Common myeloid progenitor, CD34-positive (primary cell): ENCODE data around the gene SST.
"Not testable (repeated sequence)": the region's sequence is repeated elsewhere in the genome, so short reads cannot be mapped to it uniquely, and the experiment has no call there.

ENCODE experiments used
- CTCF ChIA-PET: fragments of 350-600 bp; sonication (Branson Sonifier 250); formaldehyde crosslinking; loops from one replicate; lab custom pipeline; 2021; ENCODE audit warnings: antibody characterized with exemption; lab: Charles Lee
- POLR2A ChIA-PET: fragments of 350-600 bp; sonication (Branson Sonifier 250); formaldehyde crosslinking; loops from one replicate; lab custom pipeline; 2021; ENCODE audit warnings: antibody characterized with exemption; lab: Charles Lee
- DNase-seq, 3 donors: peaks; one replicate each; pipeline versions ENCODE4 v3.0.0 to v3.0.0-alpha.2; 2013
- H3K27ac ChIP-seq, 2 experiments: 1 replicate in 1 of 2; 2 replicates in 1 of 2; pipeline ENCODE4 v1.7.0; 2013; ENCODE audit warnings: inconsistent platforms in 2 of 2, low read length in 2 of 2, mild to moderate bottlenecking in 2 of 2, low read depth in 1 of 2, moderate library complexity in 1 of 2; ENCODE audit not compliant: severe bottlenecking in 2 of 2, insufficient read depth in 1 of 2, poor library complexity in 1 of 2
- H3K27me3 ChIP-seq, 5 experiments: replicated peaks in 2 of 5; 1 replicate in 3 of 5; 2 replicates in 2 of 5; pipeline versions ENCODE4 v1.6.1 to v1.7.0; 2013; ENCODE audit warnings: low read length in 4 of 5, mild to moderate bottlenecking in 2 of 5, moderate library complexity in 2 of 5, inconsistent platforms in 1 of 5; ENCODE audit not compliant: insufficient read depth in 5 of 5, control insufficient read depth in 4 of 5
- H3K36me3 ChIP-seq, 4 experiments: 1 replicate in 2 of 4; 2 replicates in 2 of 4; pipeline versions ENCODE4 v1.6.1 to v1.7.0; 2013; ENCODE audit warnings: low read length in 3 of 4, control low read depth in 1 of 4, mild to moderate bottlenecking in 1 of 4; ENCODE audit not compliant: control insufficient read depth in 4 of 4, insufficient read depth in 4 of 4
- H3K4me1 ChIP-seq, 4 experiments: 1 replicate in 3 of 4; 2 replicates in 1 of 4; pipeline versions ENCODE4 v1.6.1 to v1.7.1; 2013; ENCODE audit warnings: low read length in 3 of 4, mild to moderate bottlenecking in 3 of 4, control low read depth in 1 of 4, inconsistent platforms in 1 of 4, moderate library complexity in 1 of 4; ENCODE audit not compliant: control insufficient read depth in 4 of 4, insufficient read depth in 4 of 4; ENCODE audit errors: control extremely low read depth in 1 of 4
- H3K4me3 ChIP-seq, 7 experiments: 1 replicate in 4 of 7; 2 replicates in 3 of 7; pipeline versions ENCODE4 v1.5.1 to v1.7.0; 2013; ENCODE audit warnings: mild to moderate bottlenecking in 7 of 7, low read length in 6 of 7, moderate library complexity in 6 of 7, inconsistent platforms in 2 of 7, low read depth in 2 of 7, control low read depth in 1 of 7; ENCODE audit not compliant: insufficient read depth in 4 of 7, control insufficient read depth in 1 of 7; ENCODE audit errors: extremely low read depth in 1 of 7
- H3K9me3 ChIP-seq, 5 experiments: 1 replicate in 4 of 5; 2 replicates in 1 of 5; pipeline versions ENCODE4 v1.6.1 to v1.7.1; 2013; ENCODE audit warnings: low read length in 4 of 5, mild to moderate bottlenecking in 2 of 5, inconsistent platforms in 1 of 5, low read depth in 1 of 5, moderate library complexity in 1 of 5; ENCODE audit not compliant: control insufficient read depth in 4 of 5, insufficient read depth in 2 of 5; ENCODE audit errors: control extremely low read depth in 1 of 5
- WGBS: methylation state at CpG from one replicate; pipeline ENCODE4 v1.1.5; 2013; ENCODE audit not compliant: insufficient coverage; 5-methylcytosine and 5-hydroxymethylcytosine counted together

SST gene

GRCh38 chr3:187684880-187685279 lies 14.7 kb upstream of the SST start:
- DNase-seq, result peak in 2 of 3 donors; percentile 30 to 34
- H3K4me1 ChIP-seq, result no peaks in the 10 kb centered on the region
- H3K27me3 ChIP-seq, result peaks cover 0 to 3% (median 3%) of the 10 kb centered on the region in 5 experiments
- H3K9me3 ChIP-seq, result peaks cover 0 to 10% (median 0%) of the 10 kb centered on the region in 5 experiments
- ChIA-PET CTCF (interaction anchor here (1.4 to 14.6 kb wide), 2 partner anchors 9 to 361 kb away, joined by 3 to 376 read pairs; no protein-coding TSS in a partner anchor), POLR2A (no interaction called here)
- no CpG with 5 or more reads among the region's 2 CpGs for WGBS
- H3K4me3 ChIP-seq, result no peak overlapping the region
- no peak overlapping the region for H3K27ac ChIP-seq
- H3K36me3 ChIP-seq, result no peaks in the 10 kb centered on the region

GRCh38 chr3:187684444-187684843 lies 14.2 kb upstream of the SST start:
- no peak overlapping the region for H3K4me3 ChIP-seq
- ChIA-PET CTCF (interaction anchor here (1.4 to 14.6 kb wide), 3 partner anchors 9 to 360 kb away, joined by 3 to 376 read pairs (median 43); partner anchors contain the start of gene SST), POLR2A (no interaction called here)
- peaks cover 0 to 10% (median 0%) of the 10 kb centered on the region in 5 experiments for H3K9me3 ChIP-seq
- no CpG with 5 or more reads among the region's 1 CpG for WGBS
- H3K27me3 ChIP-seq, result peaks cover 0 to 3% (median 1%) of the 10 kb centered on the region in 5 experiments
- no peaks in the 10 kb centered on the region for H3K36me3 ChIP-seq
- H3K4me1 ChIP-seq, result no peaks in the 10 kb centered on the region
- no peak for DNase-seq
- H3K27ac ChIP-seq, result no peak overlapping the region

GRCh38 chr3:187681756-187682155 lies 11.6 kb upstream of the SST start:
- CTCF ChIA-PET, result interaction anchor here (0.8 to 14.6 kb wide), 11 partner anchors 11 to 463 kb away, joined by 3 to 376 read pairs (median 4); partner anchors contain the start of gene SST
- peaks cover 0 to 10% (median 0%) of the 10 kb centered on the region in 5 experiments for H3K9me3 ChIP-seq
- H3K4me1 ChIP-seq, POLR2A ChIA-PET, H3K27ac ChIP-seq, H3K4me3 ChIP-seq, DNase-seq, H3K36me3 ChIP-seq, H3K27me3 ChIP-seq: not testable (repeated sequence)
- 93% methylated on average over 5 of the region's 11 CpGs for WGBS

GRCh38 chr3:187679638-187680396 lies 9.6 kb upstream of the SST start:
- Histone ChIP-seq H3K4me1 (no peaks in the 10 kb centered on the region), H3K36me3 (no peaks in the 10 kb centered on the region), H3K9me3 (peaks cover 0 to 3% (median 0%) of the 10 kb centered on the region in 5 experiments), H3K27ac (no peak overlapping the region), H3K4me3 (no peak overlapping the region), H3K27me3 (peaks cover 2 to 10% (median 4%) of the 10 kb centered on the region in 5 experiments)
- ChIA-PET POLR2A (no interaction called here), CTCF (interaction anchor here (0.8 to 14.6 kb wide), 33 partner anchors 9 to 1477 kb away, joined by 3 to 376 read pairs (median 5); partner anchors contain the start of genes RTP2 and SST)
- WGBS, result 20% methylated on average over 5 of the region's 7 CpGs
- peak; percentile 57 to 71 (median 61) for DNase-seq

- peaks cover 5 to 15% (median 9%) of the 10 kb centered on the region in 5 experiments for H3K27me3 ChIP-seq
- no peaks in the 10 kb centered on the region for H3K36me3 ChIP-seq
- peak; percentile 57 to 77 (median 73) for DNase-seq
- H3K4me3 ChIP-seq, result no peak overlapping the region
- H3K9me3 ChIP-seq, result no peaks in the 10 kb centered on the region
- no peaks in the 10 kb centered on the region for H3K4me1 ChIP-seq
- H3K27ac ChIP-seq, result no peak overlapping the region
- ChIA-PET CTCF (interaction anchor here (0.8 to 14.6 kb wide), 28 partner anchors 9 to 1277 kb away, joined by 3 to 376 read pairs (median 5); partner anchors contain the start of genes RTP2 and SST), POLR2A (no interaction called here)
- 25% methylated on average over 5 of the region's 5 CpGs for WGBS
These were observed 8.6 kb upstream of the SST start for GRCh38 chr3:187678726-187679268.

- no peak for DNase-seq
- POLR2A ChIA-PET, result interaction anchor here (0.6 kb wide), 3 partner anchors 40 to 423 kb away, joined by 3 to 4 read pairs (median 3); no protein-coding TSS in a partner anchor
These were observed 7.4 kb upstream of the SST start for GRCh38 chr3:187677604-187678003.

More at GRCh38 chr3:187677604-187678003, 7.4 kb upstream of the SST start:
- Histone ChIP-seq H3K4me3 (no peak overlapping the region), H3K9me3 (no peaks in the 10 kb centered on the region), H3K4me1 (no peaks in the 10 kb centered on the region), H3K27me3 (peaks cover 9 to 22% (median 14%) of the 10 kb centered on the region in 5 experiments), H3K27ac (no peak overlapping the region), H3K36me3 (no peaks in the 10 kb centered on the region)
- 75% methylated on average over 1 of the region's 1 CpG for WGBS
- CTCF ChIA-PET, result interaction anchor here (1.0 to 14.6 kb wide), 6 partner anchors 11 to 459 kb away, joined by 3 to 376 read pairs (median 15); no protein-coding TSS in a partner anchor
